H1 (cell line): ENCODE results near the gene BTN1A1. TPM values are rescaled to one million over a fixed set of nuclear protein-coding genes. Genes with fewer than 3 reads are reported as not detected.

Source experiments
- CTCF ChIA-PET: fragments of 300-600 bp; sonication (Branson Sonifier 250); formaldehyde crosslinking; loops from one replicate; lab custom pipeline; 2021; ENCODE audit not compliant: partially characterized antibody; lab: Charles Lee
- POLR2A ChIA-PET: fragments of 300-600 bp; sonication (Branson Sonifier 250); formaldehyde crosslinking; loops from one replicate; lab custom pipeline; 2021; ENCODE audit warnings: inconsistent platforms; ENCODE audit not compliant: partially characterized antibody; lab: Charles Lee
- DNase-seq, 2 experiments: peaks; one replicate each; pipeline versions ENCODE4 v3.0.0 to v3.0.0-alpha.2; 2010 to 2022; ENCODE audit warnings: low spot score in 2 of 2, low read depth in 1 of 2, mixed read lengths in 1 of 2
- FAIRE-seq: peaks from 2 replicates; lab custom pipeline; 2011; peaks lifted over from hg19 to GRCh38; lab: Jason Lieb, UNC
- H2AFZ ChIP-seq: 2 replicates; pipeline ENCODE4 v1.8.1; 2012; ENCODE audit warnings: low read length, inconsistent platforms
- H2AK5ac ChIP-seq: 2 replicates; pipeline ENCODE4 v1.6.1; 2013; ENCODE audit warnings: low read depth, low read length
- H2BK120ac ChIP-seq: replicated peaks from 2 replicates; pipeline ENCODE3; 2013; ENCODE audit warnings: low read depth, low read length, inconsistent platforms
- H2BK12ac ChIP-seq: 2 replicates; pipeline ENCODE4 v1.6.1; 2013; ENCODE audit warnings: low read depth, low read length
- H2BK15ac ChIP-seq: 2 replicates; pipeline ENCODE4 v1.6.1; 2013; ENCODE audit warnings: low read length
- H2BK20ac ChIP-seq: 2 replicates; pipeline ENCODE4 v1.6.1; 2013; ENCODE audit warnings: low read length
- H2BK5ac ChIP-seq: 2 replicates; pipeline ENCODE4 v1.6.1; 2013; ENCODE audit warnings: low read depth, low read length
- H3K14ac ChIP-seq: 2 replicates; pipeline ENCODE4 v1.6.1; 2013; ENCODE audit warnings: inconsistent platforms; ENCODE audit not compliant: insufficient read length
- H3K18ac ChIP-seq: 2 replicates; pipeline ENCODE4 v1.6.1; 2013; ENCODE audit warnings: low read length; ENCODE audit errors: extremely low read depth
- H3K23ac ChIP-seq: 2 replicates; pipeline ENCODE4 v1.6.1; 2013; ENCODE audit warnings: inconsistent platforms; ENCODE audit not compliant: insufficient read length
- H3K23me2 ChIP-seq: 2 replicates; pipeline ENCODE4 v1.6.1; 2013; ENCODE audit warnings: low read depth, low read length
- H3K27ac ChIP-seq: 2 replicates; pipeline ENCODE4 v1.6.1; 2011; ENCODE audit warnings: low read depth, low read length, inconsistent platforms
- H3K27me3 ChIP-seq, 4 experiments: replicated peaks in 1 of 4; 1 replicate in 1 of 4; 2 replicates in 3 of 4; pipeline versions ENCODE4 v1.6.1 to v1.8.1; 2011 to 2013; ENCODE audit warnings: low read length in 3 of 4, mild to moderate bottlenecking in 3 of 4, inconsistent platforms in 2 of 4, mixed read lengths in 2 of 4, moderate library complexity in 1 of 4; ENCODE audit not compliant: control insufficient read depth in 3 of 4, insufficient read depth in 3 of 4; ENCODE audit errors: extremely low read depth in 1 of 4
- H3K36me3 ChIP-seq, 4 experiments: 2 replicates each; pipeline versions ENCODE4 v1.6.1 to v1.8.1; 2011 to 2013; ENCODE audit warnings: mild to moderate bottlenecking in 4 of 4, low read length in 3 of 4, moderate library complexity in 2 of 4, control low read depth in 1 of 4, inconsistent platforms in 1 of 4; ENCODE audit not compliant: insufficient read depth in 4 of 4, control insufficient read depth in 2 of 4
- H3K4ac ChIP-seq: replicated peaks from 2 replicates; pipeline ENCODE3; 2013; ENCODE audit warnings: low read length, low read depth, mixed read lengths, inconsistent platforms; ENCODE audit not compliant: insufficient read length
- H3K4me1 ChIP-seq, 4 experiments: replicated peaks in 1 of 4; 1 replicate in 1 of 4; 2 replicates in 3 of 4; pipeline versions ENCODE4 v1.6.1 to v1.8.1; 2011 to 2013; ENCODE audit warnings: low read length in 3 of 4, inconsistent platforms in 2 of 4, mixed read lengths in 1 of 4; ENCODE audit not compliant: insufficient read depth in 4 of 4, control insufficient read depth in 3 of 4
- H3K4me2 ChIP-seq, 2 experiments: 2 replicates each; pipeline versions ENCODE4 v1.6.1 to v1.8.1; 2011 to 2013; ENCODE audit warnings: low read depth in 2 of 2, low read length in 2 of 2, control low read depth in 1 of 2, inconsistent platforms in 1 of 2, mild to moderate bottlenecking in 1 of 2; ENCODE audit not compliant: insufficient read depth in 1 of 2
- H3K4me3 ChIP-seq, 4 experiments: fragments of 200-600, 300-600 bp in 1 of 4; sonication (generic), shearing (Covaris generic), sonication (Bioruptor Twin) in 1 of 4; 2 replicates each; pipeline versions ENCODE4 v1.5.1 to v1.8.1; 2011 to 2016; ENCODE audit warnings: low read length in 4 of 4, low read depth in 3 of 4, control low read depth in 2 of 4, inconsistent platforms in 2 of 4, mild to moderate bottlenecking in 2 of 4, mixed read lengths in 1 of 4, moderate library complexity in 1 of 4; ENCODE audit not compliant: insufficient read depth in 2 of 4; ENCODE audit errors: extremely low read depth in 1 of 4
- H3K56ac ChIP-seq: replicated peaks from 2 replicates; pipeline ENCODE3; 2013; ENCODE audit warnings: low read depth, mild to moderate bottlenecking, mixed read lengths, low read length, inconsistent platforms; ENCODE audit not compliant: insufficient read length
- H3K79me1 ChIP-seq: 2 replicates; pipeline ENCODE4 v1.6.1; 2013; ENCODE audit warnings: low read depth, low read length, control low read depth
- H3K79me2 ChIP-seq, 2 experiments: 2 replicates each; pipeline versions ENCODE4 v1.6.1 to v1.8.1; 2012 to 2013; ENCODE audit warnings: low read length in 2 of 2, mild to moderate bottlenecking in 2 of 2, inconsistent platforms in 1 of 2; ENCODE audit not compliant: insufficient read depth in 2 of 2, control insufficient read depth in 1 of 2
- H3K9ac ChIP-seq, 4 experiments: replicated peaks in 1 of 4; 1 replicate in 1 of 4; 2 replicates in 3 of 4; pipeline versions ENCODE4 v1.6.1 to v1.8.1; 2011 to 2013; ENCODE audit warnings: low read depth in 3 of 4, low read length in 3 of 4, control low read depth in 2 of 4, mild to moderate bottlenecking in 2 of 4, moderate library complexity in 2 of 4, inconsistent platforms in 1 of 4; ENCODE audit errors: extremely low read depth in 1 of 4
- H3K9me3 ChIP-seq, 2 experiments: 2 replicates each; pipeline versions ENCODE4 v1.6.1 to v1.8.1; 2012 to 2013; ENCODE audit warnings: mild to moderate bottlenecking in 2 of 2, moderate library complexity in 2 of 2, control low read depth in 1 of 2, inconsistent platforms in 1 of 2, low read depth in 1 of 2, low read length in 1 of 2, mixed read lengths in 1 of 2; ENCODE audit not compliant: insufficient read depth in 2 of 2
- H4K20me1 ChIP-seq, 2 experiments: replicated peaks in 1 of 2; 2 replicates each; pipeline versions ENCODE3 to v1.8.1; 2011 to 2013; ENCODE audit warnings: inconsistent platforms in 2 of 2, low read length in 2 of 2, mild to moderate bottlenecking in 1 of 2; ENCODE audit not compliant: insufficient read depth in 2 of 2, control insufficient read depth in 1 of 2
- H4K5ac ChIP-seq: 2 replicates; pipeline ENCODE4 v1.6.1; 2013; ENCODE audit warnings: low read length, low read depth, mixed read lengths, inconsistent platforms; ENCODE audit not compliant: insufficient read length
- H4K8ac ChIP-seq: 2 replicates; pipeline ENCODE4 v1.8.0; 2013; ENCODE audit warnings: mild to moderate bottlenecking, moderate library complexity, low read length, inconsistent platforms; ENCODE audit not compliant: insufficient read depth; ENCODE audit errors: extremely low read depth
- H4K91ac ChIP-seq: replicated peaks from 2 replicates; pipeline ENCODE3; 2013; ENCODE audit warnings: low read length, mixed read lengths, inconsistent platforms; ENCODE audit not compliant: insufficient read length
- ATF3 ChIP-seq: IDR thresholded peaks from 2 replicates; pipeline ENCODE4 v1.6.1; 2011; ENCODE audit warnings: low read depth, mild to moderate bottlenecking, low read length; ENCODE audit not compliant: insufficient read depth
- BRCA1 ChIP-seq: IDR thresholded peaks from 2 replicates; pipeline ENCODE4 v1.6.1; 2012; ENCODE audit warnings: low read depth, low read length, improper control_type of control experiment
- EP300 ChIP-seq, 2 experiments: IDR thresholded peaks; 1 replicate in 1 of 2; 2 replicates in 1 of 2; pipeline ENCODE4 v1.6.1; 2011 to 2012; ENCODE audit warnings: low read depth in 2 of 2, low read length in 2 of 2, mild to moderate bottlenecking in 2 of 2, borderline replicate concordance in 1 of 2, inconsistent platforms in 1 of 2, moderate library complexity in 1 of 2
- HDAC6 ChIP-seq: IDR thresholded peaks from one replicate; pipeline ENCODE4 v1.7.1; 2012; ENCODE audit warnings: low read depth, mild to moderate bottlenecking, inconsistent platforms, low read length, moderate library complexity
- KDM1A ChIP-seq: fragments of 200-600, 300-600 bp; sonication (generic); IDR thresholded peaks from 2 replicates; pipeline ENCODE4 v1.7.1; 2016; ENCODE audit warnings: mild to moderate bottlenecking, low read length, borderline replicate concordance
- RXRA ChIP-seq: IDR thresholded peaks from 2 replicates; pipeline ENCODE4 v1.6.1; 2011; ENCODE audit warnings: low read depth, mild to moderate bottlenecking, low read length, moderate library complexity; ENCODE audit not compliant: insufficient read depth
- TBP ChIP-seq: IDR thresholded peaks from 2 replicates; pipeline ENCODE4 v1.6.1; 2011; ENCODE audit warnings: low read depth, low read length, improper control_type of control experiment
- TCF12 ChIP-seq: IDR thresholded peaks from 2 replicates; pipeline ENCODE4 v1.6.1; 2011; ENCODE audit warnings: low read depth, mild to moderate bottlenecking, low read length
- USF2 ChIP-seq: IDR thresholded peaks from 2 replicates; pipeline ENCODE4 v1.6.1; 2011; ENCODE audit warnings: low read length, improper control_type of control experiment
- WGBS, 2 experiments: shearing (Covaris generic) in 1 of 2; methylation state at CpG; one replicate each; pipeline versions ENCODE4 v1.1.6 to v1.1.7; 2013 to 2015; ENCODE audit warnings: low lambda C conversion rate in 2 of 2, mixed read lengths in 2 of 2, inconsistent platforms in 1 of 2, low coverage in 1 of 2, missing lambda C conversion rate in 1 of 2; ENCODE audit not compliant: insufficient replicate concordance in 2 of 2, insufficient coverage in 1 of 2, insufficient read length in 1 of 2; ENCODE audit errors: extremely low coverage in 1 of 2, missing lambda C conversion rate in 1 of 2; 5-methylcytosine and 5-hydroxymethylcytosine counted together
- long read RNA-seq, 2 experiments: library from RNA in 1 of 2; library from capped mRNA in 1 of 2; stranded (forward); transcript quantifications; one replicate each; pipeline ENCODE4 v2.0.0, GENCODE V29; 2021; ENCODE audit warnings: inconsistent platforms in 1 of 2
- polyA minus RNA-seq, 3 experiments: library from RNA; depleted of rRNA, polyadenylated mRNA; stranded (reverse); fragments of >200 nt; gene quantifications; 1 replicate in 2 of 3; 2 replicates in 1 of 3; pipeline ENCODE4 v1.2.3, GENCODE V29; 2011
- polyA plus RNA-seq, 7 experiments: library from polyadenylated mRNA; depleted of rRNA in 3 of 7; stranded (reverse) in 5 of 7; unstranded in 2 of 7; fragments of >200 nt in 5 of 7; fragments of 200-250 nt in 2 of 7; gene quantifications; 1 replicate in 5 of 7; 2 replicates in 1 of 7; 4 replicates in 1 of 7; pipeline versions ENCODE4 v1.2.1 to v1.2.3, GENCODE V29; 2011 to 2013; ENCODE audit warnings: missing spikeins in 2 of 7, mixed read lengths in 2 of 7
- total RNA-seq: library from RNA; stranded (reverse); fragmentation: NEBNext Ultra II Directional; extraction: Animal tissue kit (Norgen Biotek cat#: 25700); gene quantifications from 2 replicates; pipeline ENCODE4 v1.2.1, GENCODE V29; 2021

BTN1A1 gene
- total RNA-seq: 0.28 and 0.55 TPM in 2 replicates
- polyA plus RNA-seq (2011; rRNA removed): 0.22 and 0.35 TPM in 2 replicates
- 0.30 TPM for polyA plus RNA-seq (2011; cell fraction: cytosol; rRNA removed)
- polyA plus RNA-seq (2011; cell fraction: nucleus; rRNA removed): 0.21 TPM
- 0.23 to 0.55 TPM (median 0.37 TPM) in 4 replicates for polyA plus RNA-seq (2012, experiment 1 of 2)
- polyA plus RNA-seq (2012, experiment 2 of 2): 0.26 TPM
- polyA plus RNA-seq (2013, experiment 1 of 2): 0.51 TPM
- polyA plus RNA-seq (2013, experiment 2 of 2): 0.63 TPM
- 0.10 and 0.32 TPM in 2 replicates for polyA minus RNA-seq (2011; rRNA and poly(A)+ RNA removed)
- not detected for polyA minus RNA-seq (2011; cell fraction: cytosol; rRNA and poly(A)+ RNA removed)
- polyA minus RNA-seq (2011; cell fraction: nucleus; rRNA and poly(A)+ RNA removed): 0.30 TPM
- long read RNA-seq, experiment 1, partial matches to known transcripts: 0 of 2 reads
- long read RNA-seq, experiment 1, other reads (novel, unspliced or antisense): 2 of 2 reads
- long read RNA-seq, experiment 2: 0 reads

- Histone ChIP-seq H2BK120ac (no peak within 1 kb of the TSS), H2BK20ac (no peak within 1 kb of the TSS), H3K18ac (no peak within 1 kb of the TSS), H2AFZ (0 out of 2 replicates have a peak within 1 kb of the TSS, but pooled peaks have one; percentile 71), H3K23me2 (no peaks in the 10 kb centered on the region; the same call in 1 of the 2 replicates), H2BK12ac (no peak within 1 kb of the TSS), H4K91ac (no peak within 1 kb of the TSS), H3K79me2 (no peaks in the 10 kb centered on the region), H3K14ac (no peak within 1 kb of the TSS), H3K9me3 (no peaks in the 10 kb centered on the region), H3K4me1 (peaks cover 0 to 6% (median under 1%) of the 10 kb centered on the region in 4 experiments; a peak in 1 of 7 replicates), H2BK5ac (no peak within 1 kb of the TSS), H2AK5ac (no peak within 1 kb of the TSS), H4K8ac (no peak within 1 kb of the TSS), H3K4me2 (peak within 1 kb of the TSS; percentile 80 to 86; a peak in 3 of 4 replicates), H2BK15ac (no peak within 1 kb of the TSS; the same call in 1 of the 2 replicates), H3K27ac (no peak within 1 kb of the TSS), H3K4ac (no peak within 1 kb of the TSS), H4K5ac (no peak within 1 kb of the TSS), H3K27me3 (peaks cover 13 to 30% (median 26%) of the 10 kb centered on the region in 4 experiments), H3K9ac (no peak within 1 kb of the TSS), H3K36me3 (no peaks in the 10 kb centered on the region), H3K23ac (no peak within 1 kb of the TSS), H4K20me1 (no peaks in the 10 kb centered on the region), H3K4me3 (peak within 1 kb of the TSS in 1 of 4 experiments; percentile 56; a peak in 4 of 8 replicates), H3K79me1 (no peaks in the 10 kb centered on the region), H3K56ac (no peak within 1 kb of the TSS)
- ChIA-PET CTCF (interaction anchor here (1.2 to 1.7 kb wide), 2 partner anchors 57 to 95 kb away, joined by 3 read pairs; no protein-coding TSS in a partner anchor), POLR2A (interaction anchor here (0.8 to 2.1 kb wide), 4 partner anchors 12 to 216 kb away, joined by 3 to 9 read pairs (median 4); no protein-coding TSS in a partner anchor)
- no peak for FAIRE-seq
- no peak for DNase-seq
- 62% methylated on average over 2 of the region's 2 CpGs; no CpG with 5 or more reads in 1 of the 2 experiments for WGBS, 2 experiments
- TF ChIP-seq USF2 (no peak), KDM1A (no peak), BRCA1 (no peak), HDAC6 (no peak), TCF12 (no peak), EP300 (IDR thresholded peaks at IDR 0.05; ENCODE audit: borderline replicate concordance in 1 of 2, low read depth in 2 of 2, low read length in 2 of 2) (no peak), RXRA (no peak), TBP (no peak), ATF3 (no peak)
Observed at GRCh38 chr6:26500102-26500501, at the start of gene BTN1A1. BTN1A1 (plus strand) TSS chr6:26500303; CDS start chr6:26501287, 984 bp downstream.
